GM18861 (cell line): ENCODE data around the gene CRIM1.

Experiments
- ATAC-seq: cut with Tn5 transposase; IDR thresholded peaks from one replicate; pipeline ENCODE4 v1.9.1; 2021; ENCODE audit not compliant: unreplicated experiment

Gene CRIM1

GRCh38 chr2:36545871-36546416 is 190.4 kb downstream of the CRIM1 start:
- no peak for ATAC-seq

- no peak for ATAC-seq
These were observed 192.3 kb downstream of the CRIM1 start for GRCh38 chr2:36547906-36548305.

GRCh38 chr2:36549165-36549574 is 193.6 kb downstream of the CRIM1 start:
- no peak for ATAC-seq

- ATAC-seq = no peak
These were observed 194.4 kb downstream of the CRIM1 start for GRCh38 chr2:36550006-36550405.

GRCh38 chr2:36553683-36554082 is 198.1 kb downstream of the CRIM1 start:
- no peak for ATAC-seq

- no peak for ATAC-seq
These were observed 199.0 kb downstream of the CRIM1 start for GRCh38 chr2:36554531-36554930.

GRCh38 chr2:36555789-36556188 is 200.2 kb downstream of the CRIM1 start:
- ATAC-seq = no peak

GRCh38 chr2:36556842-36557241 is 201.3 kb downstream of the CRIM1 start:
- ATAC-seq = no peak

GRCh38 chr2:36559221-36559942 is 203.8 kb downstream of the CRIM1 start:
- no peak for ATAC-seq

- no peak for ATAC-seq
These were observed 205.1 kb downstream of the CRIM1 start for GRCh38 chr2:36560726-36561125.

- ATAC-seq = no peak
These were observed 205.8 kb downstream of the CRIM1 start for GRCh38 chr2:36561237-36561944.

- no peak for ATAC-seq
These were observed 206.7 kb downstream of the CRIM1 start for GRCh38 chr2:36562240-36562639.

GRCh38 chr2:36562973-36563532 is 207.5 kb downstream of the CRIM1 start:
- no peak for ATAC-seq

GRCh38 chr2:36564377-36564930 is 208.9 kb downstream of the CRIM1 start:
- no peak for ATAC-seq

GRCh38 chr2:36565712-36566111 is 210.1 kb downstream of the CRIM1 start:
- no peak for ATAC-seq

GRCh38 chr2:36566887-36567286 is 211.3 kb downstream of the CRIM1 start:
- ATAC-seq = no peak

GRCh38 chr2:36567711-36568408 is 212.3 kb downstream of the CRIM1 start:
- no peak for ATAC-seq

- no peak for ATAC-seq
These were observed 213.1 kb downstream of the CRIM1 start for GRCh38 chr2:36568516-36569246.

- ATAC-seq = no peak
These were observed 213.8 kb downstream of the CRIM1 start for GRCh38 chr2:36569267-36569856.

GRCh38 chr2:36570416-36570815 is 214.8 kb downstream of the CRIM1 start:
- ATAC-seq = no peak
